ENCODE measurements around the gene RPL29.

DNA sequence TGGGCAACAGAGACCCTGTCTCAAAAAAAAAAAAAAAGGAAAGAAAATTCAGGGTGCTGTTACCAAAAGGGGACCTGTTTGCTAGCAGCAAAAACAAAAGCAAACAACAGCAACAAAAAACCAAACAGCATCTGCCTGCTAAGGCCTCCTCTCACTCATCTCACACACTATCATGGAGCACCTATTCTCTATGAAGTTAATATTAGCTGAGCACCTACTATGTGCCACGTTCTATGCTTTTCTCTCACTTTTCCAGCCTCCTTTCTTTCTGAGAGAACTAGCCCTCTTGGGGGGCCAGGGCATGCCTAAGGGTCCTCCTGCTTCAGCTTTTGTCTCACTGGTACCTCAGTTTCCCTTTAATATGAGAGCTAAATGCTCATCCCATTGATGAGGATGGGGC lies 41.0 kb downstream of the RPL29 start:
- TF ChIP-seq RARB (CRISPR knock-in tag; IDR thresholded peaks at IDR 0.05), result no peak
- TF ChIP-seq ISL1 (CRISPR knock-in tag; IDR thresholded peaks at IDR 0.05), result no peak
- TF ChIP-seq, protein P1, sequence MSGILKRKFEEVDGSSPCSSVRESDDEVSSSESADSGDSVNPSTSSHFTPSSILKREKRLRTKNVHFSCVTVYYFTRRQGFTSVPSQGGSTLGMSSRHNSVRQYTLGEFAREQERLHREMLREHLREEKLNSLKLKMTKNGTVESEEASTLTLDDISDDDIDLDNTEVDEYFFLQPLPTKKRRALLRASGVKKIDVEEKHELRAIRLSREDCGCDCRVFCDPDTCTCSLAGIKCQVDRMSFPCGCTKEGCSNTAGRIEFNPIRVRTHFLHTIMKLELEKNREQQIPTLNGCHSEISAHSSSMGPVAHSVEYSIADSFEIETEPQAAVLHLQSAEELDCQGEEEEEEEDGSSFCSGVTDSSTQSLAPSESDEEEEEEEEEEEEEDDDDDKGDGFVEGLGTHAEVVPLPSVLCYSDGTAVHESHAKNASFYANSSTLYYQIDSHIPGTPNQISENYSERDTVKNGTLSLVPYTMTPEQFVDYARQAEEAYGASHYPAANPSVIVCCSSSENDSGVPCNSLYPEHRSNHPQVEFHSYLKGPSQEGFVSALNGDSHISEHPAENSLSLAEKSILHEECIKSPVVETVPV (CRISPR knock-in tag; IDR thresholded peaks at IDR 0.05), result no peak
- no peak for TF ChIP-seq ZFP3 (CRISPR knock-in tag; IDR thresholded peaks at IDR 0.05)
- TF ChIP-seq ZNF8 (CRISPR knock-in tag; IDR thresholded peaks at IDR 0.05), result no peak
- no peak for TF ChIP-seq PATZ1 (CRISPR knock-in tag; IDR thresholded peaks at IDR 0.05; ENCODE audit: borderline replicate concordance)
- TF ChIP-seq, protein P2, sequence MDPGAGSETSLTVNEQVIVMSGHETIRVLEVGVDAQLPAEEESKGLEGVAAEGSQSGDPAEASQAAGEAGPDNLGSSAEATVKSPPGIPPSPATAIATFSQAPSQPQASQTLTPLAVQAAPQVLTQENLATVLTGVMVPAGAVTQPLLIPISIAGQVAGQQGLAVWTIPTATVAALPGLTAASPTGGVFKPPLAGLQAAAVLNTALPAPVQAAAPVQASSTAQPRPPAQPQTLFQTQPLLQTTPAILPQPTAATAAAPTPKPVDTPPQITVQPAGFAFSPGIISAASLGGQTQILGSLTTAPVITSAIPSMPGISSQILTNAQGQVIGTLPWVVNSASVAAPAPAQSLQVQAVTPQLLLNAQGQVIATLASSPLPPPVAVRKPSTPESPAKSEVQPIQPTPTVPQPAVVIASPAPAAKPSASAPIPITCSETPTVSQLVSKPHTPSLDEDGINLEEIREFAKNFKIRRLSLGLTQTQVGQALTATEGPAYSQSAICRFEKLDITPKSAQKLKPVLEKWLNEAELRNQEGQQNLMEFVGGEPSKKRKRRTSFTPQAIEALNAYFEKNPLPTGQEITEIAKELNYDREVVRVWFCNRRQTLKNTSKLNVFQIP (CRISPR knock-in tag; IDR thresholded peaks at IDR 0.05; ENCODE audit: borderline replicate concordance, low read depth), result no peak
